GM12873 (cell line): ENCODE results near the gene KRTAP12-2.
"Not testable (repeated sequence)": the region's sequence is repeated elsewhere in the genome, so short reads cannot be mapped to it uniquely, and the experiment has no call there.

Source experiments
- CTCF ChIP-seq: IDR thresholded peaks from 2 replicates; pipeline ENCODE4 v1.5.1; 2012; ENCODE audit warnings: low read depth, mild to moderate bottlenecking, moderate library complexity, low read length, control low read depth; ENCODE audit not compliant: insufficient read depth; ENCODE audit errors: missing control alignments

KRTAP12-2 gene

DNA sequence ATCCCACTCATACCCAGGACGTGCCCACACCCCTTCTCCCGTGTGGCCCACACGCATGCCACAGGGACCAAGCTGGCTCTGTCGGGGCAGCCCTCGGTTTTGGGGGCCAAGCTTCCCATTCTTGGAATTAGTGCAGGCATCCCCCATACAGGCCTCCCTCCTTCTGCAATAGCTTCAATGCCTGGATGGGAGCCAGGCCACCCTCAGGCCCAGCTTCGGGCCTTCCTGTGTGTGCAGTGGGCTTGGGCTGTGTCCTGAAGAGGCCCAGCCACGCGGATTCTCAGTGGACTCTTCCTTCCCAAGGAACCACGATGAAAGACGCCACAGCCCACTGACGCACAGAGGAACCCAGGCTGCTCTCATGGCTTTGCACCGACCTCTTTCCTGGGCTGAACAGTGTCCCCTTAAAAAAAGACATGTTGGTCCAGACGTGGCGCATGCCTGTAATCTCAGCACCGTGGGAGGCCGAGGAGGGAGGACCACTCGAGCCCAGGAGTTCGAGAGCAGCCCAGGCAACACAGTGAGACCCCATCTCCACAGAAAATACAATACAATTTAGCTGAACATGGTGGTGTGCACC, 17.1 kb downstream of the KRTAP12-2 start:
- no peak for TF ChIP-seq CTCF

DNA sequence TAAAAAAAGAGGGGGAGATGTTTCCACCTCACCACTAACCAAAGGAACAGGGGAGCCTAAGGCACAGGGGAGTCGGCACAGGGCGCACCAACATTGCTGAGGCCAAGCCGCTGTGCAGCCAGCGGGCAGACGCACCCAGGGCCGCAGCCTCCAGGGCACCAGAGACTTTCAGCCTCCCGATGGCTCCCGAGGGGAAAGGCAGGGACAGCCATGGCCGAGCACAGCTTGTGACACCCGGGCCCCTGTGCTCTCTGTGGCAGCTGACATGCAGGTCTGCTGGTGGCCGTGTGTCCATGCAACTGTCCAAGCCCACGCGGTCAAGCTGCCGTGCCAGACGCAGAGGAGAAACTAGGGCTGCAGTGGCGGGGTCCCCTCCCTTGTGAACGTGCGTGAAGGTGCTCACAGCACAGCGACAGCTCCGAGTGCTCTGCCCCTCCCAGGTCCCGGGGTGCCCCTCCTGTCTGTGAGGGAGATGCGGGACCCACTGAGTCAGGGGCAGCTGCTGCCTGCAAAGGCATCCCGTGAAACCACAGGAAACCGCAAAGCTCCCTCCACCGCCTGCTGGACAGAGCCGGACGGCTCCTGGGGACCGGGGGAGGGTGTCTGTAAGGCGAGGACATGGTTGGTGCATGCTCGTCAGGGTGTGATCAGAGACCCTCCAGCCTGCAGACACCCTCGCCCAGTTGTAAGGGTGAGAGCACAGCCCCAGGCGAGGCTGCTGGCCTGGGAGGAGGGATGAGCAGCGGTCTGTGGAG, 18.0 kb downstream of the KRTAP12-2 start:
- no peak for TF ChIP-seq CTCF

- no peak for TF ChIP-seq CTCF
Measured at GRCh38 chr21:44647222-44647552, 19.5 kb downstream of the KRTAP12-2 start.

- TF ChIP-seq CTCF = not testable (repeated sequence)
Measured at GRCh38 chr21:44646366-44647221, 20.1 kb downstream of the KRTAP12-2 start, which contains the start of gene KRTAP10-11. Gene KRTAP10-11, plus strand, starts transcription at chr21:44646414. Its CDS starts 45 bp downstream, at chr21:44646459.

- no peak for TF ChIP-seq CTCF
Measured at GRCh38 chr21:44644878-44645277, 21.8 kb downstream of the KRTAP12-2 start.

DNA sequence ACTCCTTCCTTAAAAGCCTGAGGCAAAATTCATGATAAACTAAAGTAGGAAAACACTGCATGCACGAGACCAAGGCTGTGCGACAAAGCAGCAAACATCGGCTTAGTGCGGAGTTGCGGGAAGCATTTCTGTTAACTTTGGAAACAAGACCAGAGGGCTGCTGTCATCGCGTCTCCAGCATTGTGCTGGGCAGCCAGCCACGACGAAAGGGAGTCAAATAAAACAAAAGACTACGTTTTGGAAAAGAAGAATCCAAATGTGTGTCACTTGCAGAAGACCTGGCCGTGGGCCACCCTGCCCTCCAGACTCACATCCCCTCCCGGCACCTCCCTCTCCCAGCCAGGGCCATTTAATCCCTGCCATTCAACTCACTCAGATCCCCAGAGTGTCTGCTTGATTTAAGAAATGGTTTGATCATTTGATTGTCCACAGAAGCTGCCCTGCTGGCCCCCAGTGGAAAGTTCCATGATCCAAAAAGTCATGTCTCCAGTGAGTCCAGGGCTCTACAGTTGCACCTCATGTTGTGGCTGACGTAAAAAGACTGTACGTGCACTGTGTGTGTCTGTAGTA, 22.9 kb downstream of the KRTAP12-2 start:
- no peak for TF ChIP-seq CTCF

DNA sequence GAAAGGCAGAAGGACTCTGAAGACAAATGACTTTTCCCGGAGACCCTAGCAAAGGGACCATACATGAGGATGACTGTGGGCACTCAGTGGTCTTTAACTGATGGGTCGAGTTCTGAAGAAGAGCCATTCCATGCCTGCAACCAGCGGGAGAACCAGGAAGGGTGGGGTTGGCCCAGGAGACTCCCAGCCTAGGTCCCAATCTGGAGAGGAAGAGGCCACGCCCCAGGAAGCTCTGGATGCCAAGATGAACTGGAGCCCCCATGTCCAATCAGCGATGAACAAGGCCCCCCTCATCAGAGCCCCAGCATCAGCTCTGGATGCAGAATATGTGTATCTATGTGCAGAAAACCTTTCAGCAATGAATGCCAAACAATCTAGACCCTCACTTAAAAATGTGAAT, 26.0 kb downstream of the KRTAP12-2 start:
- no peak for TF ChIP-seq CTCF
